Parathyroid adenoma (tissue), 2 donors: ENCODE measurements around the gene CDH18.

ENCODE experiments used
- H2AFZ ChIP-seq: fragments of 300-600 bp; sonication (generic); one replicate; pipeline ENCODE4 v1.7.0; 2017; ENCODE audit warnings: antibody characterized with exemption, mild to moderate bottlenecking
- H3K27ac ChIP-seq: fragments of 300-600 bp; sonication (generic); one replicate; pipeline ENCODE4 v1.7.0; 2017
- H3K27me3 ChIP-seq: fragments of 300-600 bp; sonication (generic); one replicate; pipeline ENCODE4 v1.7.0; 2017; ENCODE audit warnings: low read length; ENCODE audit not compliant: control insufficient read depth, insufficient read depth
- H3K36me3 ChIP-seq: fragments of 300-600 bp; sonication (generic); one replicate; pipeline ENCODE4 v1.7.0; 2017; ENCODE audit warnings: low read length; ENCODE audit not compliant: control insufficient read depth, insufficient read depth
- H3K4me1 ChIP-seq: fragments of 300-600 bp; sonication (generic); one replicate; pipeline ENCODE4 v1.7.0; 2017; ENCODE audit warnings: control low read depth
- H3K4me2 ChIP-seq: fragments of 300-600 bp; sonication (generic); one replicate; pipeline ENCODE4 v1.7.0; 2017; ENCODE audit warnings: low read length
- H3K4me3 ChIP-seq: fragments of 300-600 bp; sonication (generic); one replicate; pipeline ENCODE4 v1.7.0; 2017; ENCODE audit warnings: low read depth, low read length
- H3K79me2 ChIP-seq: fragments of 300-600 bp; sonication (generic); one replicate; pipeline ENCODE4 v1.7.0; 2017; ENCODE audit warnings: control low read depth
- H3K9ac ChIP-seq: fragments of 300-600 bp; sonication (generic); one replicate; pipeline ENCODE4 v1.7.0; 2017; ENCODE audit warnings: mild to moderate bottlenecking
- H3K9me3 ChIP-seq: fragments of 300-600 bp; sonication (generic); one replicate; pipeline ENCODE4 v1.7.0; 2017; ENCODE audit warnings: low read length; ENCODE audit not compliant: control insufficient read depth
- TF ChIP-seq, protein P1 (sequence below): fragments of 300-600 bp; sonication (generic); IDR thresholded peaks from one replicate; pipeline ENCODE4 v1.7.0; 2017; ENCODE audit warnings: antibody characterized with exemption, mild to moderate bottlenecking
- donor health status: primary hyperparathyroidism.

The CDH18 gene

GRCh38 chr5:19950897-19951296, 37.1 kb downstream of the CDH18 start:
- no peak overlapping the region for H2AFZ ChIP-seq
- no peak overlapping the region for H3K4me3 ChIP-seq
- no peak overlapping the region for H3K9ac ChIP-seq
- no peaks in the 10 kb centered on the region for H3K9me3 ChIP-seq
- no peaks in the 10 kb centered on the region for H3K4me1 ChIP-seq
- H3K36me3 ChIP-seq, result no peaks in the 10 kb centered on the region
- H3K27me3 ChIP-seq, result no peaks in the 10 kb centered on the region
- H3K27ac ChIP-seq, result no peak overlapping the region
- no peaks in the 10 kb centered on the region for H3K79me2 ChIP-seq
- no peak overlapping the region for H3K4me2 ChIP-seq
- TF ChIP-seq, protein P1, sequence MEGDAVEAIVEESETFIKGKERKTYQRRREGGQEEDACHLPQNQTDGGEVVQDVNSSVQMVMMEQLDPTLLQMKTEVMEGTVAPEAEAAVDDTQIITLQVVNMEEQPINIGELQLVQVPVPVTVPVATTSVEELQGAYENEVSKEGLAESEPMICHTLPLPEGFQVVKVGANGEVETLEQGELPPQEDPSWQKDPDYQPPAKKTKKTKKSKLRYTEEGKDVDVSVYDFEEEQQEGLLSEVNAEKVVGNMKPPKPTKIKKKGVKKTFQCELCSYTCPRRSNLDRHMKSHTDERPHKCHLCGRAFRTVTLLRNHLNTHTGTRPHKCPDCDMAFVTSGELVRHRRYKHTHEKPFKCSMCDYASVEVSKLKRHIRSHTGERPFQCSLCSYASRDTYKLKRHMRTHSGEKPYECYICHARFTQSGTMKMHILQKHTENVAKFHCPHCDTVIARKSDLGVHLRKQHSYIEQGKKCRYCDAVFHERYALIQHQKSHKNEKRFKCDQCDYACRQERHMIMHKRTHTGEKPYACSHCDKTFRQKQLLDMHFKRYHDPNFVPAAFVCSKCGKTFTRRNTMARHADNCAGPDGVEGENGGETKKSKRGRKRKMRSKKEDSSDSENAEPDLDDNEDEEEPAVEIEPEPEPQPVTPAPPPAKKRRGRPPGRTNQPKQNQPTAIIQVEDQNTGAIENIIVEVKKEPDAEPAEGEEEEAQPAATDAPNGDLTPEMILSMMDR, result no peak

GRCh38 chr5:19940192-19940591, 47.8 kb downstream of the CDH18 start:
- TF ChIP-seq, protein P1, result no peak
- no peak overlapping the region for H3K4me2 ChIP-seq
- no peak overlapping the region for H3K27ac ChIP-seq
- H3K27me3 ChIP-seq, result no peaks in the 10 kb centered on the region
- no peak overlapping the region for H3K4me3 ChIP-seq
- no peaks in the 10 kb centered on the region for H3K79me2 ChIP-seq
- H3K9me3 ChIP-seq, result no peaks in the 10 kb centered on the region
- no peaks in the 10 kb centered on the region for H3K4me1 ChIP-seq
- no peak overlapping the region for H3K9ac ChIP-seq
- H2AFZ ChIP-seq, result no peak overlapping the region
- H3K36me3 ChIP-seq, result no peaks in the 10 kb centered on the region

DNA sequence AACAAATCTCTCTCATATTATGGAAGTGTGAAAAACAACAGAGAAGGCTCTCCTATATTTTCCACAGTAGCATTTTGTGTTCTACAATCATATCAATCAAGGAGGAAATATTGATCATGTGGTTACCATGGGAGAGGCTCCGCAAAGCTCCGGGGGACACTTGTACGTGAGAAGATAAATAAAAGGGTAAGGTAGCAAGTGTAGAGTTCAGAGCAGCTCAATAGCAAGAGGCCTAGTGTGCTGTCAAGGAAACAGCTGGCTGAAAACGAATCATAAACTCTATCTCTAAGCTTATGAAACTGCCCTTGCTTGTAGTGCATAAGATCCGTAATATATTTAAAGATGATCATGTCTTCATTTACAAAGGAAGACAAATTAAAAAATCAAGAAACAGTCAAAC, 57.5 kb downstream of the CDH18 start:
- Histone ChIP-seq H3K36me3 (no peaks in the 10 kb centered on the region), H3K4me3 (no peak overlapping the region), H3K9ac (no peak overlapping the region), H3K4me2 (no peak overlapping the region), H2AFZ (no peak overlapping the region), H3K79me2 (no peaks in the 10 kb centered on the region), H3K9me3 (no peaks in the 10 kb centered on the region), H3K27me3 (no peaks in the 10 kb centered on the region), H3K27ac (no peak overlapping the region), H3K4me1 (no peaks in the 10 kb centered on the region)
- TF ChIP-seq, protein P1, result no peak

DNA sequence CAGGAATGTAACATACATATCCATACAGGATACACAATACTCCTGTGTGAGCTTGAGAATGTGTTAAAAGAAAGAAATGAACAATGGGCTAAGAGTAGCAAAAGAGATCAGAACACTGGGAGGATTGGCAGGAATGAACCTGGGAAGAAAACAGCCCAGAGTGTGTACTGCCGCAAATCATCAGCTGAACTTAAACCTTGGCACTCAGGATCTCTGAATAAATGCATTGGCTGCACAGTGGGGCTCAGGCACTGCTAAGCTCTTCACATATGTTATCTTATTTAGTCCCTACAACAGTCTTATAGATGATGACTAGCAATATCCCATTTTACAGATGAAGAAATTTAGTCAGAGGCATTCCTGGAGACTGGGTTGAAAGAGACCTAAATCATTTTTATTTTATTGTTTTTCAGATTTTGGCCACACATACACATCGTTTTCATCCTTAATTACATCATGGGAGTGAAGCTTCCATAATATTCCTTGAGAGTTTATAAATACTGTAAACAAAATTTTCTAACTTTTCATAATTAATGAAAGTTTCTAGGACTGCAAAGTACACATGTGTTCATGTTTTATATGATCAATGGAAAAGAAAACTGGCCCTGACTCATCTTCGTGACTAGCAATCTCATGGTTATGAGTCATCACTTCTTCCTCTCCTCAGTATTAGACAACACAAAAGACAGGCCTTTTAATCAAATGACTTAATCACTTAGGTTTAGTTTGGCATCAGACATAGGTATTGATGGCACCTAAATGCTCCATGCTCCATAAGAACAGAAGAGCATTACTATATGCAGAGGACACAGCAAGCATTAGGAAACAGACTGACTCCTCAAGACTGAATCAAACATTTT, 59.2 kb downstream of the CDH18 start:
- H3K27me3 ChIP-seq, result no peaks in the 10 kb centered on the region
- no peak overlapping the region for H3K9ac ChIP-seq
- no peak overlapping the region for H3K4me2 ChIP-seq
- H3K9me3 ChIP-seq, result no peaks in the 10 kb centered on the region
- H3K4me1 ChIP-seq, result no peaks in the 10 kb centered on the region
- H3K27ac ChIP-seq, result no peak overlapping the region
- TF ChIP-seq, protein P1, result no peak
- no peak overlapping the region for H2AFZ ChIP-seq
- H3K36me3 ChIP-seq, result no peaks in the 10 kb centered on the region
- H3K79me2 ChIP-seq, result no peaks in the 10 kb centered on the region
- no peak overlapping the region for H3K4me3 ChIP-seq

DNA sequence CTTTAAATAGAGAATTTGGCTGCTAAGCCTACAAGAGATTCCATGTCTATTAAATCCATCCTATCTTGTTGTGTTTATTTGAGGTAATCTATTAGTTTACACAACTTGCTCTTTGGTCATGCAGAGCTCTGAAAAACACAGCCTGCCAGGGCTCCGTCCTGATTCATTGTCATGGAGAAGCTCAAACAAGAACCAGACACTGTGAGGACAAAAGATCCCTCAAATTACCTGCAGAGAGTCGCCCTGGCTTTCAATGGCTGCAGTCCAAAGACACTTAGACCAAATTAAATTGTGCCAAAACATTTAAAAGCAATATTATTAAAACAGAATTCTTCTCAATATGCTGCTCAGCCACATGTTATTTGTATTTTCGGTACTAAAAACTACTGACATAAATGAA, 60.1 kb downstream of the CDH18 start:
- H3K9me3 ChIP-seq, result no peaks in the 10 kb centered on the region

More for the DNA sequence above, 60.1 kb downstream of the CDH18 start:
- Histone ChIP-seq H2AFZ (no peak overlapping the region), H3K27me3 (no peaks in the 10 kb centered on the region), H3K4me3 (no peak overlapping the region), H3K36me3 (no peaks in the 10 kb centered on the region), H3K4me1 (no peaks in the 10 kb centered on the region), H3K4me2 (no peak overlapping the region), H3K9ac (no peak overlapping the region), H3K27ac (no peak overlapping the region), H3K79me2 (no peaks in the 10 kb centered on the region)
- TF ChIP-seq, protein P1, result no peak
